H1 (cell line): ENCODE measurements around the gene FXYD7. TPM values are rescaled to one million over a fixed set of nuclear protein-coding genes. Genes with fewer than 3 reads are reported as not detected.

Experiments used
- CTCF ChIA-PET: fragments of 300-600 bp; sonication (Branson Sonifier 250); formaldehyde crosslinking; loops from one replicate; lab custom pipeline; 2021; ENCODE audit not compliant: partially characterized antibody; lab: Charles Lee
- POLR2A ChIA-PET: fragments of 300-600 bp; sonication (Branson Sonifier 250); formaldehyde crosslinking; loops from one replicate; lab custom pipeline; 2021; ENCODE audit warnings: inconsistent platforms; ENCODE audit not compliant: partially characterized antibody; lab: Charles Lee
- DNase-seq, 2 experiments: peaks; one replicate each; pipeline versions ENCODE4 v3.0.0 to v3.0.0-alpha.2; 2010 to 2022; ENCODE audit warnings: low spot score in 2 of 2, low read depth in 1 of 2, mixed read lengths in 1 of 2
- FAIRE-seq: peaks from 2 replicates; lab custom pipeline; 2011; peaks lifted over from hg19 to GRCh38; lab: Jason Lieb, UNC
- H2AFZ ChIP-seq: 2 replicates; pipeline ENCODE4 v1.8.1; 2012; ENCODE audit warnings: low read length, inconsistent platforms
- H2AK5ac ChIP-seq: 2 replicates; pipeline ENCODE4 v1.6.1; 2013; ENCODE audit warnings: low read depth, low read length
- H2BK120ac ChIP-seq: replicated peaks from 2 replicates; pipeline ENCODE3; 2013; ENCODE audit warnings: low read depth, low read length, inconsistent platforms
- H2BK12ac ChIP-seq: 2 replicates; pipeline ENCODE4 v1.6.1; 2013; ENCODE audit warnings: low read depth, low read length
- H2BK15ac ChIP-seq: 2 replicates; pipeline ENCODE4 v1.6.1; 2013; ENCODE audit warnings: low read length
- H2BK20ac ChIP-seq: 2 replicates; pipeline ENCODE4 v1.6.1; 2013; ENCODE audit warnings: low read length
- H2BK5ac ChIP-seq: 2 replicates; pipeline ENCODE4 v1.6.1; 2013; ENCODE audit warnings: low read depth, low read length
- H3K14ac ChIP-seq: 2 replicates; pipeline ENCODE4 v1.6.1; 2013; ENCODE audit warnings: inconsistent platforms; ENCODE audit not compliant: insufficient read length
- H3K18ac ChIP-seq: 2 replicates; pipeline ENCODE4 v1.6.1; 2013; ENCODE audit warnings: low read length; ENCODE audit errors: extremely low read depth
- H3K23ac ChIP-seq: 2 replicates; pipeline ENCODE4 v1.6.1; 2013; ENCODE audit warnings: inconsistent platforms; ENCODE audit not compliant: insufficient read length
- H3K23me2 ChIP-seq: 2 replicates; pipeline ENCODE4 v1.6.1; 2013; ENCODE audit warnings: low read depth, low read length
- H3K27ac ChIP-seq: 2 replicates; pipeline ENCODE4 v1.6.1; 2011; ENCODE audit warnings: low read depth, low read length, inconsistent platforms
- H3K27me3 ChIP-seq, 4 experiments: replicated peaks in 1 of 4; 1 replicate in 1 of 4; 2 replicates in 3 of 4; pipeline versions ENCODE4 v1.6.1 to v1.8.1; 2011 to 2013; ENCODE audit warnings: low read length in 3 of 4, mild to moderate bottlenecking in 3 of 4, inconsistent platforms in 2 of 4, mixed read lengths in 2 of 4, moderate library complexity in 1 of 4; ENCODE audit not compliant: control insufficient read depth in 3 of 4, insufficient read depth in 3 of 4; ENCODE audit errors: extremely low read depth in 1 of 4
- H3K36me3 ChIP-seq, 4 experiments: 2 replicates each; pipeline versions ENCODE4 v1.6.1 to v1.8.1; 2011 to 2013; ENCODE audit warnings: mild to moderate bottlenecking in 4 of 4, low read length in 3 of 4, moderate library complexity in 2 of 4, control low read depth in 1 of 4, inconsistent platforms in 1 of 4; ENCODE audit not compliant: insufficient read depth in 4 of 4, control insufficient read depth in 2 of 4
- H3K4ac ChIP-seq: replicated peaks from 2 replicates; pipeline ENCODE3; 2013; ENCODE audit warnings: low read length, low read depth, mixed read lengths, inconsistent platforms; ENCODE audit not compliant: insufficient read length
- H3K4me1 ChIP-seq, 4 experiments: replicated peaks in 1 of 4; 1 replicate in 1 of 4; 2 replicates in 3 of 4; pipeline versions ENCODE4 v1.6.1 to v1.8.1; 2011 to 2013; ENCODE audit warnings: low read length in 3 of 4, inconsistent platforms in 2 of 4, mixed read lengths in 1 of 4; ENCODE audit not compliant: insufficient read depth in 4 of 4, control insufficient read depth in 3 of 4
- H3K4me2 ChIP-seq, 2 experiments: 2 replicates each; pipeline versions ENCODE4 v1.6.1 to v1.8.1; 2011 to 2013; ENCODE audit warnings: low read depth in 2 of 2, low read length in 2 of 2, control low read depth in 1 of 2, inconsistent platforms in 1 of 2, mild to moderate bottlenecking in 1 of 2; ENCODE audit not compliant: insufficient read depth in 1 of 2
- H3K4me3 ChIP-seq, 4 experiments: fragments of 200-600, 300-600 bp in 1 of 4; sonication (generic), shearing (Covaris generic), sonication (Bioruptor Twin) in 1 of 4; 2 replicates each; pipeline versions ENCODE4 v1.5.1 to v1.8.1; 2011 to 2016; ENCODE audit warnings: low read length in 4 of 4, low read depth in 3 of 4, control low read depth in 2 of 4, inconsistent platforms in 2 of 4, mild to moderate bottlenecking in 2 of 4, mixed read lengths in 1 of 4, moderate library complexity in 1 of 4; ENCODE audit not compliant: insufficient read depth in 2 of 4; ENCODE audit errors: extremely low read depth in 1 of 4
- H3K56ac ChIP-seq: replicated peaks from 2 replicates; pipeline ENCODE3; 2013; ENCODE audit warnings: low read depth, mild to moderate bottlenecking, mixed read lengths, low read length, inconsistent platforms; ENCODE audit not compliant: insufficient read length
- H3K79me1 ChIP-seq: 2 replicates; pipeline ENCODE4 v1.6.1; 2013; ENCODE audit warnings: low read depth, low read length, control low read depth
- H3K79me2 ChIP-seq, 2 experiments: 2 replicates each; pipeline versions ENCODE4 v1.6.1 to v1.8.1; 2012 to 2013; ENCODE audit warnings: low read length in 2 of 2, mild to moderate bottlenecking in 2 of 2, inconsistent platforms in 1 of 2; ENCODE audit not compliant: insufficient read depth in 2 of 2, control insufficient read depth in 1 of 2
- H3K9ac ChIP-seq, 4 experiments: replicated peaks in 1 of 4; 1 replicate in 1 of 4; 2 replicates in 3 of 4; pipeline versions ENCODE4 v1.6.1 to v1.8.1; 2011 to 2013; ENCODE audit warnings: low read depth in 3 of 4, low read length in 3 of 4, control low read depth in 2 of 4, mild to moderate bottlenecking in 2 of 4, moderate library complexity in 2 of 4, inconsistent platforms in 1 of 4; ENCODE audit errors: extremely low read depth in 1 of 4
- H3K9me3 ChIP-seq, 2 experiments: 2 replicates each; pipeline versions ENCODE4 v1.6.1 to v1.8.1; 2012 to 2013; ENCODE audit warnings: mild to moderate bottlenecking in 2 of 2, moderate library complexity in 2 of 2, control low read depth in 1 of 2, inconsistent platforms in 1 of 2, low read depth in 1 of 2, low read length in 1 of 2, mixed read lengths in 1 of 2; ENCODE audit not compliant: insufficient read depth in 2 of 2
- H4K20me1 ChIP-seq, 2 experiments: replicated peaks in 1 of 2; 2 replicates each; pipeline versions ENCODE3 to v1.8.1; 2011 to 2013; ENCODE audit warnings: inconsistent platforms in 2 of 2, low read length in 2 of 2, mild to moderate bottlenecking in 1 of 2; ENCODE audit not compliant: insufficient read depth in 2 of 2, control insufficient read depth in 1 of 2
- H4K5ac ChIP-seq: 2 replicates; pipeline ENCODE4 v1.6.1; 2013; ENCODE audit warnings: low read length, low read depth, mixed read lengths, inconsistent platforms; ENCODE audit not compliant: insufficient read length
- H4K8ac ChIP-seq: 2 replicates; pipeline ENCODE4 v1.8.0; 2013; ENCODE audit warnings: mild to moderate bottlenecking, moderate library complexity, low read length, inconsistent platforms; ENCODE audit not compliant: insufficient read depth; ENCODE audit errors: extremely low read depth
- H4K91ac ChIP-seq: replicated peaks from 2 replicates; pipeline ENCODE3; 2013; ENCODE audit warnings: low read length, mixed read lengths, inconsistent platforms; ENCODE audit not compliant: insufficient read length
- ASH2L ChIP-seq: fragments of 200-600, 300-600 bp; sonication (generic); IDR thresholded peaks from one replicate; pipeline ENCODE4 v1.7.1; 2017; ENCODE audit warnings: low read length
- BCL11A ChIP-seq, 2 experiments: IDR thresholded peaks; one replicate each; pipeline ENCODE4 v1.6.1; 2011; ENCODE audit warnings: low read depth in 2 of 2, low read length in 2 of 2, mild to moderate bottlenecking in 2 of 2
- CREB1 ChIP-seq: IDR thresholded peaks from 2 replicates; pipeline ENCODE4 v1.6.1; 2012; ENCODE audit warnings: inconsistent platforms
- EP300 ChIP-seq, 2 experiments: IDR thresholded peaks; 1 replicate in 1 of 2; 2 replicates in 1 of 2; pipeline ENCODE4 v1.6.1; 2011 to 2012; ENCODE audit warnings: low read depth in 2 of 2, low read length in 2 of 2, mild to moderate bottlenecking in 2 of 2, borderline replicate concordance in 1 of 2, inconsistent platforms in 1 of 2, moderate library complexity in 1 of 2
- FOSL1 ChIP-seq: IDR thresholded peaks from 2 replicates; pipeline ENCODE4 v1.6.1; 2011; ENCODE audit warnings: mild to moderate bottlenecking, low read depth, low read length, moderate library complexity; ENCODE audit not compliant: insufficient read depth
- GABPA ChIP-seq: IDR thresholded peaks from 2 replicates; pipeline ENCODE4 v1.6.1; 2011; ENCODE audit warnings: mild to moderate bottlenecking, low read length, moderate library complexity, borderline replicate concordance; ENCODE audit not compliant: insufficient read depth
- JUND ChIP-seq: IDR thresholded peaks from 2 replicates; pipeline ENCODE4 v1.6.1; 2011; ENCODE audit warnings: mild to moderate bottlenecking, improper control_type of control experiment, low read length
- POU5F1 ChIP-seq: IDR thresholded peaks from 2 replicates; pipeline ENCODE4 v1.6.1; 2011; ENCODE audit warnings: low read depth, mild to moderate bottlenecking, low read length, moderate library complexity
- RXRA ChIP-seq: IDR thresholded peaks from 2 replicates; pipeline ENCODE4 v1.6.1; 2011; ENCODE audit warnings: low read depth, mild to moderate bottlenecking, low read length, moderate library complexity; ENCODE audit not compliant: insufficient read depth
- SIN3A ChIP-seq, 2 experiments: IDR thresholded peaks in 1 of 2; conservative IDR thresholded peaks in 1 of 2; 2 replicates each; pipeline ENCODE4 v1.6.1; 2011 to 2012; ENCODE audit warnings: low read length in 2 of 2, improper control_type of control experiment in 1 of 2, low read depth in 1 of 2, mild to moderate bottlenecking in 1 of 2
- WGBS, 2 experiments: shearing (Covaris generic) in 1 of 2; methylation state at CpG; one replicate each; pipeline versions ENCODE4 v1.1.6 to v1.1.7; 2013 to 2015; ENCODE audit warnings: low lambda C conversion rate in 2 of 2, mixed read lengths in 2 of 2, inconsistent platforms in 1 of 2, low coverage in 1 of 2, missing lambda C conversion rate in 1 of 2; ENCODE audit not compliant: insufficient replicate concordance in 2 of 2, insufficient coverage in 1 of 2, insufficient read length in 1 of 2; ENCODE audit errors: extremely low coverage in 1 of 2, missing lambda C conversion rate in 1 of 2; 5-methylcytosine and 5-hydroxymethylcytosine counted together
- polyA plus RNA-seq, 7 experiments: library from polyadenylated mRNA; depleted of rRNA in 3 of 7; stranded (reverse) in 5 of 7; unstranded in 2 of 7; fragments of >200 nt in 5 of 7; fragments of 200-250 nt in 2 of 7; gene quantifications; 1 replicate in 5 of 7; 2 replicates in 1 of 7; 4 replicates in 1 of 7; pipeline versions ENCODE4 v1.2.1 to v1.2.3, GENCODE V29; 2011 to 2013; ENCODE audit warnings: missing spikeins in 2 of 7, mixed read lengths in 2 of 7
- total RNA-seq: library from RNA; stranded (reverse); fragmentation: NEBNext Ultra II Directional; extraction: Animal tissue kit (Norgen Biotek cat#: 25700); gene quantifications from 2 replicates; pipeline ENCODE4 v1.2.1, GENCODE V29; 2021
- TF ChIP-seq, protein P1 (sequence below): IDR thresholded peaks from 2 replicates; pipeline ENCODE4 v1.6.1; 2012; ENCODE audit warnings: low read length, inconsistent platforms

Gene FXYD7
- total and polyA plus RNA-seq, 2 of the 8 experiments (the other 6 are each of a cell fraction or from before 2014, with no cell fraction given), result 12.1 to 14.3 TPM

GRCh38 chr19:35168196-35168595 lies 25.1 kb downstream of the FXYD7 start:
- no peak overlapping the region for H2BK20ac ChIP-seq
- no peak overlapping the region for H3K4me2 ChIP-seq
- FAIRE-seq, result no peak
- no peaks in the 10 kb centered on the region for H3K4me1 ChIP-seq
- no peak overlapping the region for H3K23ac ChIP-seq
- no peak overlapping the region for H4K8ac ChIP-seq
- H3K79me1 ChIP-seq, result no peaks in the 10 kb centered on the region; the same call in 1 of the 2 replicates
- no peak for DNase-seq
- no peak overlapping the region for H2BK12ac ChIP-seq
- H4K5ac ChIP-seq, result no peak overlapping the region
- H3K56ac ChIP-seq, result no peak overlapping the region
- no peaks in the 10 kb centered on the region for H4K20me1 ChIP-seq
- H2AFZ ChIP-seq, result no peak overlapping the region
- H3K9me3 ChIP-seq, result 0 out of 4 replicates have a peak, but pooled peaks cover 0 to 2% of the 10 kb centered on the region in 2 experiments
- H3K36me3 ChIP-seq, result peaks cover 5 to 37% (median 28%) of the 10 kb centered on the region in 4 experiments; a peak in 7 of 8 replicates
- H2BK5ac ChIP-seq, result no peak overlapping the region
- H3K27me3 ChIP-seq, result no peaks in the 10 kb centered on the region
- no peaks in the 10 kb centered on the region for H3K79me2 ChIP-seq
- no peaks in the 10 kb centered on the region for H3K23me2 ChIP-seq
- 85% methylated on average over 3 of the region's 3 CpGs; no CpG with 5 or more reads in 1 of the 2 experiments for WGBS, 2 experiments
- H3K14ac ChIP-seq, result no peak overlapping the region
- no peak overlapping the region for H3K27ac ChIP-seq
- H2AK5ac ChIP-seq, result no peak overlapping the region
- TF ChIP-seq FOSL1, result no peak
- no peak for TF ChIP-seq RXRA
- no peak for TF ChIP-seq EP300 (IDR thresholded peaks at IDR 0.05; ENCODE audit: borderline replicate concordance in 1 of 2, low read depth in 2 of 2, low read length in 2 of 2)
- TF ChIP-seq JUND, result no peak
- no peak for TF ChIP-seq GABPA
- no peak for TF ChIP-seq SIN3A (conservative IDR thresholded peaks at IDR 0.05 in 1 of 2, IDR thresholded peaks at IDR 0.05 in 1 of 2; ENCODE audit: low read depth in 1 of 2, low read length in 2 of 2)
- TF ChIP-seq, protein P1, sequence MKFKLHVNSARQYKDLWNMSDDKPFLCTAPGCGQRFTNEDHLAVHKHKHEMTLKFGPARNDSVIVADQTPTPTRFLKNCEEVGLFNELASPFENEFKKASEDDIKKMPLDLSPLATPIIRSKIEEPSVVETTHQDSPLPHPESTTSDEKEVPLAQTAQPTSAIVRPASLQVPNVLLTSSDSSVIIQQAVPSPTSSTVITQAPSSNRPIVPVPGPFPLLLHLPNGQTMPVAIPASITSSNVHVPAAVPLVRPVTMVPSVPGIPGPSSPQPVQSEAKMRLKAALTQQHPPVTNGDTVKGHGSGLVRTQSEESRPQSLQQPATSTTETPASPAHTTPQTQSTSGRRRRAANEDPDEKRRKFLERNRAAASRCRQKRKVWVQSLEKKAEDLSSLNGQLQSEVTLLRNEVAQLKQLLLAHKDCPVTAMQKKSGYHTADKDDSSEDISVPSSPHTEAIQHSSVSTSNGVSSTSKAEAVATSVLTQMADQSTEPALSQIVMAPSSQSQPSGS, result no peak
- TF ChIP-seq POU5F1, result no peak
- no peak for TF ChIP-seq BCL11A (IDR thresholded peaks at IDR 0.05; ENCODE audit: low read depth in 2 of 2, low read length in 2 of 2)
- TF ChIP-seq CREB1, result no peak
- no peak for TF ChIP-seq ASH2L
- no peak overlapping the region for H3K18ac ChIP-seq
- ChIA-PET POLR2A (interaction anchor here (0.6 to 1.9 kb wide), 7 partner anchors 9 to 96 kb away, joined by 3 to 8 read pairs (median 4); no protein-coding TSS in a partner anchor), CTCF (interaction anchor here (0.6 to 3.2 kb wide), 5 partner anchors 11 to 31 kb away, joined by 3 to 16 read pairs (median 4); no protein-coding TSS in a partner anchor)
- H4K91ac ChIP-seq, result no peak overlapping the region
- no peak overlapping the region for H3K9ac ChIP-seq
- no peak overlapping the region for H2BK120ac ChIP-seq
- H3K4ac ChIP-seq, result no peak overlapping the region
- no peak overlapping the region for H2BK15ac ChIP-seq
- no peak overlapping the region for H3K4me3 ChIP-seq
